DND-41 (cell line): ENCODE measurements around the gene CLASP1.

ENCODE experiments used
- ATAC-seq: fragments of 200-7000 bp; cut with Tn5 transposase; 3 replicates; pipeline ENCODE4 v1.9.1; 2021; ENCODE audit warnings: low read depth; ENCODE audit not compliant: insufficient read depth
- DNase-seq: peaks from one replicate; pipeline ENCODE4 v3.0.0-alpha.2; 2020
- H2AFZ ChIP-seq: 2 replicates; pipeline ENCODE4 v1.6.0; 2012; ENCODE audit warnings: low read depth, low read length
- H3K27ac ChIP-seq: 2 replicates; pipeline ENCODE4 v1.5.1; 2012; ENCODE audit warnings: low read length, inconsistent platforms
- H3K27me3 ChIP-seq: fragments of 200-600 bp; sonication (generic); 2 replicates; pipeline ENCODE4 v1.6.0; 2012; ENCODE audit warnings: low read length, mild to moderate bottlenecking, inconsistent platforms; ENCODE audit not compliant: insufficient read depth, poor library complexity
- H3K36me3 ChIP-seq: 2 replicates; pipeline ENCODE4 v1.5.1; 2012; ENCODE audit warnings: low read length, inconsistent platforms; ENCODE audit not compliant: insufficient read depth
- H3K4me1 ChIP-seq: 2 replicates; pipeline ENCODE4 v1.5.1; 2012; ENCODE audit warnings: mild to moderate bottlenecking, low read length; ENCODE audit not compliant: insufficient read depth
- H3K4me2 ChIP-seq: 2 replicates; pipeline ENCODE4 v1.6.0; 2012; ENCODE audit warnings: mild to moderate bottlenecking, moderate library complexity, low read length, inconsistent platforms; ENCODE audit not compliant: insufficient read depth
- H3K4me3 ChIP-seq, 2 experiments: fragments of 200-600 bp in 1 of 2; shearing (Covaris generic) in 1 of 2; 2 replicates each; pipeline ENCODE4 v1.5.1; 2012 to 2016; ENCODE audit warnings: inconsistent platforms in 2 of 2, low read length in 2 of 2, mild to moderate bottlenecking in 2 of 2, low read depth in 1 of 2, moderate library complexity in 1 of 2
- H3K79me2 ChIP-seq: 2 replicates; pipeline ENCODE4 v1.6.0; 2012; ENCODE audit warnings: low read length, inconsistent platforms; ENCODE audit not compliant: insufficient read depth
- H3K9ac ChIP-seq: 2 replicates; pipeline ENCODE4 v1.6.0; 2012; ENCODE audit warnings: low read depth, mild to moderate bottlenecking, inconsistent platforms, low read length, moderate library complexity
- H3K9me3 ChIP-seq: 2 replicates; pipeline ENCODE4 v1.5.1; 2012; ENCODE audit warnings: low read length, moderate library complexity, mild to moderate bottlenecking, inconsistent platforms; ENCODE audit not compliant: insufficient read depth, severe bottlenecking
- H4K20me1 ChIP-seq: 2 replicates; pipeline ENCODE4 v1.6.0; 2012; ENCODE audit warnings: low read length; ENCODE audit not compliant: insufficient read depth
- CTCF ChIP-seq: IDR thresholded peaks from 2 replicates; pipeline ENCODE4 v1.5.1; 2012; ENCODE audit warnings: borderline replicate concordance, low read length, moderate library complexity, mild to moderate bottlenecking; ENCODE audit not compliant: poor library complexity, severe bottlenecking; ENCODE audit errors: extremely low read depth
- EZH2 ChIP-seq: IDR thresholded peaks from 3 replicates; pipeline ENCODE4 v1.6.1; 2012; ENCODE audit warnings: borderline replicate concordance, low read depth, mild to moderate bottlenecking, moderate library complexity, low read length, inconsistent platforms; ENCODE audit not compliant: severe bottlenecking

CLASP1 gene

GRCh38 chr2:121288454-121289231 lies 360.6 kb downstream of the CLASP1 start:
- DNase-seq = no peak

GRCh38 chr2:121287956-121288355 lies 361.3 kb downstream of the CLASP1 start:
- Histone ChIP-seq H3K9ac (no peak overlapping the region), H4K20me1 (no peaks in the 10 kb centered on the region), H3K36me3 (no peaks in the 10 kb centered on the region), H3K4me1 (no peaks in the 10 kb centered on the region), H3K79me2 (no peaks in the 10 kb centered on the region), H3K9me3 (no peaks in the 10 kb centered on the region), H3K4me3 (no peak overlapping the region), H3K27me3 (no peaks in the 10 kb centered on the region), H3K4me2 (no peak overlapping the region), H2AFZ (no peak overlapping the region), H3K27ac (no peak overlapping the region)
- no peak for DNase-seq
- TF ChIP-seq CTCF (no peak), EZH2 (no peak)
- ATAC-seq = no peak

More at GRCh38 chr2:121288454-121289231, 360.6 kb downstream of the CLASP1 start:
- ATAC-seq = no peak
- Histone ChIP-seq H3K36me3 (no peaks in the 10 kb centered on the region), H3K4me1 (no peaks in the 10 kb centered on the region), H4K20me1 (no peaks in the 10 kb centered on the region), H3K9ac (no peak overlapping the region), H2AFZ (no peak overlapping the region), H3K4me2 (no peak overlapping the region), H3K9me3 (no peaks in the 10 kb centered on the region), H3K79me2 (no peaks in the 10 kb centered on the region), H3K27ac (no peak overlapping the region), H3K27me3 (no peaks in the 10 kb centered on the region), H3K4me3 (no peak overlapping the region)
- TF ChIP-seq EZH2 = no peak
- no peak for TF ChIP-seq CTCF
